ENCODE results near the gene LRRC28. TPM values are rescaled to one million over a fixed set of nuclear protein-coding genes. Genes with fewer than 3 reads are reported as not detected.
A peak's percentile ranks its signal among the peaks of the same experiment; 100 is the strongest.
"Not testable (repeated sequence)": the region's sequence is repeated elsewhere in the genome, so short reads cannot be mapped to it uniquely, and the experiment has no call there.

Gene LRRC28
- total RNA-seq = 24.6 TPM

DNA sequence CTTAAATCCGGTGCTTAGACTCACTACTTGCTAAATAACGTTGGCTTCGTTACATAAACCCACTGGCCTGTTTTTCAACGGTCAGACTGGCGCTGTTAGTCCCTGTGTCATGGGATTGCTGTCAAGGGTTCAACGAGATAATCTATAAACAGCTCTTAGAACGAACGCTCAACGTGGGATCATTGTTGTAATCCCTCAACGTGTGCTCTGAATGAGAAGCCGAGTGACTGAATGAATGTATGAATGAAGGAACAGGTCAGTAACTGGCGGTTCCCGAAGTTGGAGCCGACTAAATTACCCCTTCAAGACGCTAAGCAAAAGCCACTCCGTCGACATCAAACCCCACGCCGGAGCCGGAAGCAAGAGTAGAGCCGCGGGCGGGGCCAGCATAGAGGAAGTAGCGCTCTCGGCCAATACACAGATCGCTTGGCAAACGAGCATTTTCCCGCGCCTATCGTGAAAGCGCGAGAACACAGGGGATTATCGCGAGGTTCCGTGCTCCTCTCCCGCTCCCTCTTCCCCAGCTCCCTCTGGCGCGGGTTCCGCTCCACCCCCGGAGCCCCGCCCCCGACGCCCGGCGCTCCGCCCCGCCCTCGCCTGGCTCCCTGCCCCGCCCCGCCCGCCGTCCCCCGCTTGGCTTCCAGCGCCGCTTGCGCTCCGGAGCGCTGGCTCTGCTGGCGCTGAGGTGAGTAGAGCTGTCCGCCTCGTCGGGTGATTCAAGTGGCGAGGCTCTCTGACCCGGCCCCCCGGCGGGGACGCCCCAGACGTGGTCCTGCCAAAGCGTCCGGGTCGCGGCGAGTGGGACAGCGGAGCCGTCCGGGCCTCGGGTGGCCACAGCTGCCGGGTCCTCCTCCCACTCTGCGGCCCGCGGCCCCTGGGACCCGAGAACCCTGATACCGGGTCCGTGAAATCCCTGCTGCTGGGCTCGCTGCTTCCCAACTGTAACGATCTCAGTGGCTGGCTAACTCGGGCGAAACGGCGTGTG, at the start of gene LRRC28:
Gene LRRC28 (plus strand): TSS at position 625 of the 985 bp plus-strand sequence. CDS start 4,477 bp downstream, outside the sequence.
- peak; percentile 97 for ATAC-seq
- intact Hi-C loops (cut with DNase I) = no loop called here

DNA sequence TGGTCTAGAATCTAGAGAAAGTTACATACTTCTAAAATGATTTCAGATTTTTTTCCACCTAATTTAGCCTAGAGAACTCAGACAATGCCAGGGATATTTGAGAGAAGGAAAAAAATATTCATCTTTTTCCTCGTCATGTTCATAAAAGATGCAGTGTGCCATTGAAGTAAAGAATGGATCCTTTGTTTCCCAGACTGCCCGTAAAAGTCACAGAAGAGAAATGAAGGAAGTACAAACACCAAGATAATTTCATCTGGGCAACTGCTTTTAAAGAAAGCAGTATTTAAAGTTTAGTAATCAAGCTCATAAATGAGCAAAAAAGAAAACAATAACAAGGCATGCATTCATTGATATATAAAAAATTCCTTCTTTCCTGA, 49.1 kb upstream of the LRRC28 start:
- ATAC-seq (peak; percentile 72), DNase-seq (ENCODE audit: low spot score) (no peak)
- intact Hi-C loops (cut with DNase I) = no loop called here

More for the DNA sequence above, at the start of gene LRRC28:
- DNase-seq (ENCODE audit: low spot score) = peak; percentile 99

- DNase-seq (ENCODE audit: low spot score) (no peak), ATAC-seq (no peak)
- intact Hi-C loops (cut with DNase I) = no loop called here
These were observed 43.6 kb upstream of the LRRC28 start for GRCh38 chr15:99207672-99208071.

GRCh38 chr15:99209326-99209725, 42.0 kb upstream of the LRRC28 start:
- ATAC-seq (no peak), DNase-seq (ENCODE audit: low spot score) (no peak)
- intact Hi-C loops (cut with DNase I) = no loop called here

DNA sequence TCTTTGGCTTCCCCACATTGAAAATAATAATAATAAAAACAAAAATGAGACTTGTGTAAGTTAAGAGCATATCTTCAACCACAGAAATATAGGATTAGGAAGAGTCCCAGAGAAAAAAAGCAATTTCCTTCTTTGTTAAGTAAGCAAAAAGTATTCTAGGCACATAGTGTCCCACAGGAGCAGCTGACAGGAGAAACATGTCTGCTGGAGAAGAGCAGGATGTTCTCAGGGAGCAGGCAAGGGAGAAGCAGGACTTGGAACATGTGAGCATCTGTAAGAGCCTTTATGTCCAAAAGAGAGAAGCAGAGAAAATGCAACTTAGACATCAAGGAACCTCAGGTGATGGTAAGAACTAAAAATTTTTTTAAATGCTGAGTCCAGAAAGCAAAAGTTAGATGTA, 40.9 kb upstream of the LRRC28 start:
- DNase-seq (ENCODE audit: low spot score) (no peak), ATAC-seq (no peak)
- intact Hi-C loops (cut with DNase I) = loop anchor here (5.0 kb wide), 1 partner anchor 103 kb away; the partner anchor contains the start of gene SYNM

DNA sequence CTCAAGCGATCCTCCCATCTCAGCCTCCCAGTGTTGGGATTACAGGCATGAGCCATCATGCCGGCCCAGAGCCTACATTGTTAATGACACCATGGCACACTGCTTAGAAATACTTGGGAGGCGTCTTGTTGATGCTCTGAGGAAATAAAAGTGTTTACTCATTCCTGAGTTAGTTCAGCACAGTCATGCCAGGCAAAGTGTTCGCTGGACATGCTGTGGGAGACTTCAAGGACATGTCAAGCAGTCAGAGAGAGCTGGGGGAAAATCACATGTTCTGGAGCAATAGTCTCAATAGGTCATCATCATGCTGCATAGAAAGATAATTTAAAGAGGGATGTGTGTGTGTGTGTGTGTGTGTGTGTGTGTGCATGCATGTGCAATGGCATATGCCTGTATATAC, 39.4 kb upstream of the LRRC28 start:
- intact Hi-C loops (cut with DNase I) = loop anchor here (5.0 kb wide), 1 partner anchor 105 kb away; the partner anchor contains the start of gene SYNM
- ATAC-seq = no peak

DNA sequence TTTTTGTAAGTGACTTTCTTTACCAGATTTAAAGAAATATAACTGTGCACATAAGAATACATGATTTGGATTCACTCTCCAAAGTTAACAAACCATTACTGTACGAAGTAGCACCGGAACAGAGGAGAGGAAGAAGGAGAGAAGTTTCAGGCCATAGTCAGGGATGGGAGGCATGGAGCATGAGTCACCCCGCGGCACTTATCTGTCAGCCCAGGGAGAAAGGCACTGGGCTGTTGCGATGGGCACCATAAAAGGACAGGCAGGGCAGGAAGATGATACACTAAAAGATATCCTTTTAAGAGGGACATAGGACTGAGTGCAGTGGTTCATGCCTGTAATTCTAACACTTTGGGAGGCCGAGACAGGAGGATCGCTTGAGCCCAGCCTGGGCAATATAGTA, 38.9 kb upstream of the LRRC28 start:
- intact Hi-C loops (cut with DNase I) = loop anchor here (5.0 kb wide), 1 partner anchor 105 kb away; the partner anchor contains the start of gene SYNM
- DNase-seq (ENCODE audit: low spot score) (no peak), ATAC-seq (no peak)

More for the DNA sequence above, 39.4 kb upstream of the LRRC28 start:
- no peak for DNase-seq (ENCODE audit: low spot score)

DNA sequence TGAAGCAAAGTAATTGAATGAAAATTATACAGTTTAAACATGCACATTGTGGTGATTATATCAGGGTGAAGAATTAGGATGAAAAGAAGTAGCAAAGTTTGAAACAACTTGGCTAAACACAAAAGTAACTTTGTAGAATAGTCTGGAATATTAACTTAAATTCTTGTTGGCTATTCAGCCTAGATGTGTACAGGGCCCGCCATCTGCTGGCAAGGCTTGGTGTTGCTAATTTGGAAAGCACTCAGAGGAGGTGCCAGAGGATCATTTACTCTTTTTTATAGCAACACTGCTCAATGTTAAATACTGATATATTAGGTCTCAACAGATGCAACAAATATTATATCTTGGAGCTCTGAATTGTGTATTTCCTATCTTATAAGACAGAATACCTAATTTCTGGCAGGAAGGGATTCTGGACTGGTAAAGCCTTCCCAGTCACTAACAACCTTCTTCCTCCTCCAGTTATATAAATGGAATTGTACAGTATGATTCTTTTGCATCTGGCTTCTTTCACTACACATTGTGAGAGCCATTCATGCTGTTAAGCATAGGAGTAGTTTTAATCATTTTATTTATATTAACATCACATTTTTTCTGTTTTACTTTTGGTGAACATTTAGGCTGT, 38.0 kb upstream of the LRRC28 start:
- intact Hi-C loops (cut with DNase I) = loop anchor here (5.0 kb wide), 1 partner anchor 106 kb away; the partner anchor contains the start of gene SYNM
- DNase-seq (ENCODE audit: low spot score) = peak; percentile 92
- ATAC-seq = peak; percentile 88

GRCh38 chr15:99224372-99225214, 26.7 kb upstream of the LRRC28 start:
- DNase-seq (ENCODE audit: low spot score) (no peak), ATAC-seq (no peak)
- intact Hi-C loops (cut with DNase I) = no loop called here

- intact Hi-C loops (cut with DNase I) = no loop called here
- ATAC-seq = no peak
- DNase-seq (ENCODE audit: low spot score) = no peak
These were observed 24.5 kb upstream of the LRRC28 start for GRCh38 chr15:99226802-99227201.

GRCh38 chr15:99228120-99228770, 23.0 kb upstream of the LRRC28 start:
- DNase-seq (ENCODE audit: low spot score) (no peak), ATAC-seq (no peak)
- intact Hi-C loops (cut with DNase I) = no loop called here

GRCh38 chr15:99230867-99231266, 20.4 kb upstream of the LRRC28 start:
- intact Hi-C loops (cut with DNase I) = no loop called here
- DNase-seq (ENCODE audit: low spot score) = no peak
- ATAC-seq = no peak

- no peak for DNase-seq (ENCODE audit: low spot score)
- ATAC-seq = no peak
- intact Hi-C loops (cut with DNase I) = no loop called here
These were observed 18.5 kb upstream of the LRRC28 start for GRCh38 chr15:99232740-99233139.

- ATAC-seq; intact Hi-C loops (cut with DNase I); DNase-seq (ENCODE audit: low spot score): not testable (repeated sequence)
These were observed 17.1 kb upstream of the LRRC28 start for GRCh38 chr15:99234160-99234559.

GRCh38 chr15:99238849-99239248, 12.4 kb upstream of the LRRC28 start:
- ATAC-seq (no peak), DNase-seq (ENCODE audit: low spot score) (no peak)
- intact Hi-C loops (cut with DNase I) = no loop called here

DNA sequence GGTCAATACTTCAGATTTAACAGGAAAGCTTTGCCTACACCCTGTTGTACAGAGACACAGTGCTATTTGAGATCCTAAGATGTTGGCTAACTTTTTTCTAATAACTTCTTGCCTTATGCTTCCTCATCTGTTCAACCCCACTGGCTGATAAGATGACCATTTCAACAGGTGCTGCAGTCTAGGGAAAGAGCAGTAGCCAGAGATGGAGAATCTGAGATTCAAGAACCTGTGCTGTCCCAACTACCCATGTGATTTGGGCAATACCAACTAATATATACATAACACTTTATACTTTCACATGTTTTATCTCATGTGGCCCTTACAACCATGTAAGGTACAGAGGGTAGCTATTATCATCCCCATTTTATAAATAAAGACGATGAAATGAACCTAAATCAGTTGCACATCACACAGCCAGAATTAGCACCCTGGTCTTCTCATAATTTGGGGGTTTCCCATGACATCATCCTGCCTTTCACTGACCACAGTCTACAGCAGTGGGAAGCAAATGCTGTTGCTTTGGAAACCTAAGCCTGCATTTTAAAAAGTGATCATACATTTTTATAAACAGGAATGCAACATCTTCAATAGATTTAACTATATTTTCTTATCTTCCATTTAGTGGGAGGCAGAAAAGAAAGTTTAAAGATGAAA, 11.6 kb upstream of the LRRC28 start:
- no peak for DNase-seq (ENCODE audit: low spot score)
- no peak for ATAC-seq
- intact Hi-C loops (cut with DNase I) = no loop called here

DNA sequence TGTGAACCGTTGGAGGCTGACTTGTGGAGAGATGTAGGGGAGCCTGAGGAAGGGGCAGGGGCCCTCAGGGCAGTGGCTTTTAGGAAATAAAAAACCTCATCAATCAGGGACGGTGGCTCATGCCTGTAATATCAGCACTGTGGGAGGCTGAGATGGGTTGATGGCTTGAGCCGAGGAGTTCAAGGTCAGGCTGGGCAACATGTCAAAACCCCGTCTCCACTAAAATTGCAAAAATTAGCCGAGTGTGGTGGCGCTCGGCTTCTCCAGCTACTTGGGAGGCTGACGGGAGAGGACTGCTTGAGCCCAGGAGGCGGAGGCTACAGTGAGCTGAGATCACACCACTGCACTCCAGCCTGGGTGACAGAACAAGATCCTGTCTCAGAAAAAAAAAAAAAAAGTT, 9.5 kb upstream of the LRRC28 start:
- DNase-seq (ENCODE audit: low spot score) (no peak), ATAC-seq (no peak)
- intact Hi-C loops (cut with DNase I) = no loop called here

GRCh38 chr15:99244306-99244705, 7.0 kb upstream of the LRRC28 start:
- intact Hi-C loops (cut with DNase I) = no loop called here
- ATAC-seq = no peak
- DNase-seq (ENCODE audit: low spot score) = no peak

All from sciatic nerve (tissue), 2 donors.